Spleen (tissue), 11 donors: ENCODE measurements around the gene STAC. TPM values are rescaled to one million over a fixed set of nuclear protein-coding genes. Genes with fewer than 3 reads are reported as not detected.

Source experiments
- DNase-seq: peaks from one replicate; pipeline ENCODE4 v3.0.0-alpha.2; 2020
- H3K27ac ChIP-seq, 8 donors: fragments of 200-600 bp; sonication (generic) in 7 of 8; 1 replicate in 4 of 8; 2 replicates in 4 of 8; pipeline versions ENCODE4 v1.5.0 to v1.8.0; 2016 to 2021; ENCODE audit warnings: inconsistent platforms in 4 of 8, mild to moderate bottlenecking in 4 of 8, moderate library complexity in 1 of 8
- H3K27me3 ChIP-seq, 7 donors: fragments of 200-600 bp; sonication (generic) in 6 of 7; replicated peaks in 1 of 7; 1 replicate in 4 of 7; 2 replicates in 3 of 7; pipeline versions ENCODE4 v1.5.0 to v1.8.0; 2016 to 2021; ENCODE audit warnings: inconsistent platforms in 3 of 7, mild to moderate bottlenecking in 1 of 7
- H3K36me3 ChIP-seq, 6 donors: fragments of 200-600 bp; sonication (generic) in 5 of 6; 1 replicate in 4 of 6; 2 replicates in 2 of 6; pipeline versions ENCODE4 v1.5.0 to v1.8.0; 2016 to 2021; ENCODE audit warnings: inconsistent platforms in 2 of 6
- H3K4me1 ChIP-seq, 6 donors: fragments of 200-600 bp; sonication (generic) in 5 of 6; 1 replicate in 3 of 6; 2 replicates in 3 of 6; pipeline versions ENCODE4 v1.5.0 to v1.8.0; 2016 to 2021; ENCODE audit warnings: inconsistent platforms in 3 of 6
- H3K4me3 ChIP-seq, 8 donors: fragments of 200-600 bp; sonication (generic) in 7 of 8; 1 replicate in 4 of 8; 2 replicates in 4 of 8; pipeline versions ENCODE4 v1.5.0 to v1.8.0; 2016 to 2021; ENCODE audit warnings: inconsistent platforms in 4 of 8, mild to moderate bottlenecking in 4 of 8, moderate library complexity in 2 of 8
- H3K9me3 ChIP-seq, 8 donors: fragments of 200-600 bp; sonication (generic) in 7 of 8; 1 replicate in 4 of 8; 2 replicates in 4 of 8; pipeline versions ENCODE4 v1.5.0 to v1.8.0; 2016 to 2021; ENCODE audit warnings: inconsistent platforms in 4 of 8
- POLR2A ChIP-seq, 3 donors: fragments of 450-650 bp; IDR thresholded peaks; one replicate each; pipeline ENCODE4 v1.5.1; 2017; ENCODE audit warnings: antibody characterized with exemption in 3 of 3, mild to moderate bottlenecking in 1 of 3
- POLR2AphosphoS5 ChIP-seq, 3 donors: sonication (generic); formaldehyde crosslinking; IDR thresholded peaks; one replicate each; pipeline ENCODE4 v1.5.1; 2017; ENCODE audit warnings: antibody characterized with exemption in 3 of 3
- WGBS, 5 donors: extraction: QIAGEN DNeasy Blood & Tissue Kit in 3 of 5; methylation state at CpG; one replicate each; pipeline versions ENCODE4 v1.1.5 to v1.1.7; 2013 to 2018; 5-methylcytosine and 5-hydroxymethylcytosine counted together
- intact Hi-C: fragments of 100-400 bp; cut with DNase I; formaldehyde crosslinking; loops from one replicate; pipeline ENCODE4 v1.15.0; 2023; ENCODE audit warnings: low total_unique reads
- polyA plus RNA-seq, 3 donors: library from polyadenylated mRNA; stranded (reverse); fragments of 200-250 nt; gene quantifications; one replicate each; pipeline ENCODE4 v1.2.1, GENCODE V29; 2013
- total RNA-seq, 7 donors: library from RNA; depleted of rRNA in 3 of 7; stranded (reverse); fragments of >200 nt in 3 of 7; fragmentation: NEBNext Ultra II Directional in 4 of 7; extraction: Animal tissue kit (Norgen Biotek cat#: 25700) in 4 of 7; gene quantifications; one replicate each; pipeline versions ENCODE4 v1.1.0 to v1.2.1, GENCODE V29; 2016 to 2021
- TF ChIP-seq, protein P1 (sequence below), 11 experiments: fragments of 200-600 bp in 7 of 11; fragments of 450-650 bp in 4 of 11; sonication (generic) in 4 of 11; IDR thresholded peaks in 8 of 11; conservative IDR thresholded peaks in 3 of 11; 1 replicate in 7 of 11; 2 replicates in 4 of 11; pipeline versions ENCODE4 v1.4.0 to v1.8.0; 2016 to 2021; ENCODE audit warnings: antibody characterized with exemption in 11 of 11, inconsistent platforms in 4 of 11, mild to moderate bottlenecking in 1 of 11
- donor health status: healthy with polysubstance abuse.
- donor health status: DM: no; HTN: no; CAD: no; lungs with moderate emphysema.
- donor health status: DM: no; HTN: no; CAD: no.
- donor health status: Bipolar disorder and iron deficiency.
- donor health status: healthy.
- donor health status: DM: no; HTN: no; CAD: no.
- donor health status: DM: yes; HTN: yes; CAD: no.

Gene STAC
- total and polyA plus RNA-seq, 10 donors = 0.08 to 2.9 (median 0.60) TPM

DNA sequence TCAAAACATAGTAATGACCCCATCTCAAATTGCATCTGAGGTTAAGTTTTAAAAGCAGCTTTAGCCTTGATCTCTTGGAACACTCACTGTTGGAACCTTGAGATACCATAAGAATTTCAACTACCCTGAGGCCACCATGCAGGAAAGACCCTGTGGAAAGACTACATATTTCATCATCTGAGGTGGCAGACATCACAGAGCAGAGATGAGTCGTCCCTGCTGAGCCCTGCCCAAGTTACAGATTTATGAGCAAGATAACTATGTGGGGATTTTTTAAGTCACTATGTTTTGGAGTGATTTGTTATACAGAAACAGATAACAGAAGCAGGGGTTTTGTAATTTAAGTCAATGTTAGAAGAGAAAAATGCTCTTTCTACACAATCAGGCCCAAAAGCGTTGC lies 168.4 kb downstream of the STAC start:
- Histone ChIP-seq H3K27ac (no peak overlapping the region), H3K9me3 (peaks cover 0 to 8% (median 3%) of the 10 kb centered on the region in 8 donors), H3K4me3 (no peak overlapping the region), H3K27me3 (no peaks in the 10 kb centered on the region), H3K4me1 (no peaks in the 10 kb centered on the region), H3K36me3 (no peaks in the 10 kb centered on the region)
- 77 to 88% (median 83%) methylated on average over 2 of the region's 2 CpGs for WGBS, 5 donors
- intact Hi-C loops = no loop called here
- no peak for DNase-seq
- TF ChIP-seq, protein P1, sequence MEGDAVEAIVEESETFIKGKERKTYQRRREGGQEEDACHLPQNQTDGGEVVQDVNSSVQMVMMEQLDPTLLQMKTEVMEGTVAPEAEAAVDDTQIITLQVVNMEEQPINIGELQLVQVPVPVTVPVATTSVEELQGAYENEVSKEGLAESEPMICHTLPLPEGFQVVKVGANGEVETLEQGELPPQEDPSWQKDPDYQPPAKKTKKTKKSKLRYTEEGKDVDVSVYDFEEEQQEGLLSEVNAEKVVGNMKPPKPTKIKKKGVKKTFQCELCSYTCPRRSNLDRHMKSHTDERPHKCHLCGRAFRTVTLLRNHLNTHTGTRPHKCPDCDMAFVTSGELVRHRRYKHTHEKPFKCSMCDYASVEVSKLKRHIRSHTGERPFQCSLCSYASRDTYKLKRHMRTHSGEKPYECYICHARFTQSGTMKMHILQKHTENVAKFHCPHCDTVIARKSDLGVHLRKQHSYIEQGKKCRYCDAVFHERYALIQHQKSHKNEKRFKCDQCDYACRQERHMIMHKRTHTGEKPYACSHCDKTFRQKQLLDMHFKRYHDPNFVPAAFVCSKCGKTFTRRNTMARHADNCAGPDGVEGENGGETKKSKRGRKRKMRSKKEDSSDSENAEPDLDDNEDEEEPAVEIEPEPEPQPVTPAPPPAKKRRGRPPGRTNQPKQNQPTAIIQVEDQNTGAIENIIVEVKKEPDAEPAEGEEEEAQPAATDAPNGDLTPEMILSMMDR (IDR thresholded peaks at IDR 0.05 in 8 of 11, conservative IDR thresholded peaks at IDR 0.05 in 3 of 11) = no peak
- TF ChIP-seq POLR2A (IDR thresholded peaks at IDR 0.05) (no peak), POLR2AphosphoS5 (IDR thresholded peaks at IDR 0.05) (no peak)

DNA sequence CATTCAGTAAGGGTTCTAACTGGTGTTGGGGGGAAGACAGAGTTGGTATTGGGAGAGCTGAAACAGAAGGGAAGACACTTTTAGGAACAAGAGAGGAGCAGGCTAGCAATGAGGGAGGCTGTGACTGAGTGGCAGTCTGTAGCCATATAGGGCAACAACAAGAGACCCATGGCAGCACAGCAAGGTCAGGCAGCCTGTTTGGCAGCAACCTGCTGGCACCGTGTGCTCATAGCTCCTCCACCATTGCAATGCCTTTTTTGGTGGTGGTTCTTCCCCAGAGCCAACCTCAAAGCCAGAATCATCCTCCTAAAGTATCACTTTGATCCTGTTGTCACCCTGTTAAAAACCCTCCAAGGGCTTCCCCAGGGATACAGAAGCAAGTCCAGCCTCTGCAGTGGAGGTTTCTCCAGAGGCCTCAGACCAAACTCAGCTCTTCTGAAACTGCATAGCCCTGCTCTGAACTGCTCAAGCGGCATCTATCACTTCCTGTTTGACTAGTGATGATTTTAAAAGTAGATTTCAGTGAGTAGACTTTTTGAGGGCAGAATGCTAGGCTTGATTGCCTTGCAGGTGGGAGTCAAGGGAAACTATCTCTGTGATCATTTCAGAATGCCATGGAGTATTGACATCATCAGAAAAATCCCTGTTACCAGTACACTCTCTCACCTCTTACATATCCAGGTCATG lies 176.9 kb downstream of the STAC start:
- DNase-seq = no peak
- Histone ChIP-seq H3K36me3 (no peaks in the 10 kb centered on the region), H3K27ac (no peak overlapping the region), H3K27me3 (peaks cover 0 to 9% (median 0%) of the 10 kb centered on the region in 7 donors), H3K4me3 (no peak overlapping the region), H3K9me3 (no peaks in the 10 kb centered on the region), H3K4me1 (no peaks in the 10 kb centered on the region)
- TF ChIP-seq POLR2A (IDR thresholded peaks at IDR 0.05) = no peak
- TF ChIP-seq, protein P1 (IDR thresholded peaks at IDR 0.05 in 8 of 11, conservative IDR thresholded peaks at IDR 0.05 in 3 of 11) = no peak
- TF ChIP-seq POLR2AphosphoS5 (IDR thresholded peaks at IDR 0.05) = no peak
- 42 to 49% (median 48%) methylated on average over 2 of the region's 2 CpGs for WGBS, 5 donors
- intact Hi-C loops = no loop called here

DNA sequence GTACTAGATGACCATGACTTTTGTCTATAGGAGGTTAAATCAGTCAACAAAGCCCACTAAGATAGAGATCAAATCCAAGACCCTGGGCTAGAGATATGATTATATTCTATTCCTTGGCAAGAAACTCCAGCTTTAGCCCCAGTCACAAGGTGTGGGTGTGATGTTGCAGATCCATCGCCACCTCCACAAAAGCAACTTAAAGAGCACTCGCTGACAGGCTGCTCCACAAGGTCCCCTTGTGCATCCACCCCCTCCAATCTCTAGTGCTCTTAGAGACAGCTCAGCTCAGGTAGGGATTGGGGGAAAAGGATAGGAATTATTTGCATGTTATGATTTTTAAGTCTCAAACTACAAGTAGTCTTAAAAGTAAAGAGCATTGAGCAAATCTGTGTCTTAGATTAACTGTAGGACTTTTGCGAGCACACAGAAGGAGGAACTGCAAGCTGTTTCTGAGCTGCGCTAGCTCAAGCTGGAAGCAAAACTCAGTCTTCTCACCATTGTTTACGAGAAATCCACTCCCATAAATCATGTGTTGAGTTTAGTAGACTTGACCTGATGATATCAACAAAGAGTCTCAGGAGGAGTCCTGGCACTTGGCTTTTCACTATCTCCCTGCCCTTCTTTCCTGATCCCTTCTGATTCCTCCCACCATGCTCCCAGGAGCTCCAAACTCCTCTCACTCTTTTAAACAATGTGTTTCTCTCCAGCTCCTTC lies 177.6 kb downstream of the STAC start:
- H3K9me3 ChIP-seq = no peaks in the 10 kb centered on the region
- no peak overlapping the region for H3K27ac ChIP-seq
- DNase-seq = no peak
- intact Hi-C loops = no loop called here
- H3K4me1 ChIP-seq = no peaks in the 10 kb centered on the region
- no peaks in the 10 kb centered on the region for H3K36me3 ChIP-seq
- H3K27me3 ChIP-seq = peaks cover 0 to 9% (median 0%) of the 10 kb centered on the region in 7 donors
- 67 to 76% (median 71%) methylated on average over 5 of the region's 5 CpGs for WGBS, 5 donors
- H3K4me3 ChIP-seq = no peak overlapping the region
- TF ChIP-seq POLR2A (IDR thresholded peaks at IDR 0.05) (no peak), POLR2AphosphoS5 (IDR thresholded peaks at IDR 0.05) (no peak)
- TF ChIP-seq, protein P1 (IDR thresholded peaks at IDR 0.05 in 8 of 11, conservative IDR thresholded peaks at IDR 0.05 in 3 of 11) = no peak

DNA sequence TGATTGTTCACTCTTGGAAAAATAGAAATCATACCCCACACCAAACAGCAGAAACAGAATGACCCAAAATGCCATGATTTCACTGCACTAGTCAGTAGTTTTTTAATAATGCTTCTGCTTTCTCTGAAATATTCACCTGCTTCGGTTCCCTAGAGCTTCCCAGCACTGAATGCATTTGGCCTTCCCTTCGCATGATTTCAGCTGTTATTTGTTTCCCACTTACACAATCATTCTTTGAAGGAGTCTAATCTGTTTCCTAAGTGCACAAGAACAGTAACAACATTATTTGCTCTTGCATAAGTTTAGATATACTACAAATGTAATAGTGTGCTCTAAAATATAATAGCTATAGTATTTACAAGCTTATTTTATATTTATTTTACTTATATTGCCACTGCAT lies 178.7 kb downstream of the STAC start:
- Histone ChIP-seq H3K36me3 (no peaks in the 10 kb centered on the region), H3K27ac (no peak overlapping the region), H3K27me3 (peaks cover 0 to 9% (median 0%) of the 10 kb centered on the region in 7 donors), H3K4me3 (no peak overlapping the region), H3K4me1 (no peaks in the 10 kb centered on the region), H3K9me3 (no peaks in the 10 kb centered on the region)
- WGBS, 5 donors = 63 to 87% (median 74%) methylated on average over 2 of the region's 2 CpGs
- intact Hi-C loops = no loop called here
- DNase-seq = no peak
- TF ChIP-seq, protein P1 (IDR thresholded peaks at IDR 0.05 in 8 of 11, conservative IDR thresholded peaks at IDR 0.05 in 3 of 11) = no peak
- TF ChIP-seq POLR2AphosphoS5 (IDR thresholded peaks at IDR 0.05) (no peak), POLR2A (IDR thresholded peaks at IDR 0.05) (no peak)
